Peyer's patch (tissue), 4 donors: ENCODE data around the gene CAPS.

ENCODE experiments used
- CTCF ChIP-seq, 6 experiments: fragments of 450-650 bp in 4 of 6; fragments of 200-600 bp in 2 of 6; sonication (generic) in 1 of 6; IDR thresholded peaks; one replicate each; pipeline ENCODE4 v1.5.1; 2017 to 2019; ENCODE audit warnings: antibody characterized with exemption in 6 of 6, mild to moderate bottlenecking in 3 of 6, moderate library complexity in 1 of 6
- POLR2A ChIP-seq, 2 donors: fragments of 450-650 bp; IDR thresholded peaks; one replicate each; pipeline ENCODE4 v1.5.1; 2017; ENCODE audit warnings: antibody characterized with exemption in 2 of 2, mild to moderate bottlenecking in 2 of 2, moderate library complexity in 2 of 2

GRCh38 chr19:5892772-5893275 lies 21.2 kb upstream of the CAPS start:
- no peak for TF ChIP-seq POLR2A (IDR thresholded peaks at IDR 0.05)
- TF ChIP-seq CTCF (IDR thresholded peaks at IDR 0.05), result no peak
